ENCODE data around the gene NCAPD2. TPM values are rescaled to one million over a fixed set of nuclear protein-coding genes. Genes with fewer than 3 reads are reported as not detected.

NCAPD2 gene
- total RNA-seq, 3 donors from 2014 or later, result 21.6 to 66.7 (median 53.9) TPM

GRCh38 chr12:6574576-6575295, 80.8 kb downstream of the NCAPD2 start:
- no peaks in the 10 kb centered on the region for H3K27me3 ChIP-seq
- no peak overlapping the region for H3K27ac ChIP-seq
- intact Hi-C loops (cut with DNase I; ENCODE audit: low total_unique reads), result no loop called here
- no peaks in the 10 kb centered on the region for H3K4me1 ChIP-seq
- no peak for DNase-seq (ENCODE audit: low spot score in 2 of 2)
- H3K9me3 ChIP-seq, result no peaks in the 10 kb centered on the region
- peaks cover 14% of the 10 kb centered on the region for H3K36me3 ChIP-seq
- TF ChIP-seq POLR2AphosphoS5 (IDR thresholded peaks at IDR 0.05) (no peak), CTCF (IDR thresholded peaks at IDR 0.05) (no peak), POLR2A (IDR thresholded peaks at IDR 0.05) (no peak)
- no peak overlapping the region for H3K4me3 ChIP-seq

GRCh38 chr12:6575648-6576047, 81.7 kb downstream of the NCAPD2 start:
- Histone ChIP-seq H3K27ac (no peak overlapping the region), H3K36me3 (peaks cover 14% of the 10 kb centered on the region), H3K9me3 (no peaks in the 10 kb centered on the region), H3K4me3 (no peak overlapping the region), H3K4me1 (no peaks in the 10 kb centered on the region), H3K27me3 (no peaks in the 10 kb centered on the region)
- TF ChIP-seq POLR2AphosphoS5 (IDR thresholded peaks at IDR 0.05) (no peak), POLR2A (IDR thresholded peaks at IDR 0.05) (no peak), CTCF (IDR thresholded peaks at IDR 0.05) (no peak)
- DNase-seq (ENCODE audit: low spot score in 2 of 2), result no peak
- intact Hi-C loops (cut with DNase I; ENCODE audit: low total_unique reads), result no loop called here

Other genes starting within 250 kb of the NCAPD2 start
- gene PLEKHG6, start 183.4 kb upstream of the NCAPD2 start, total RNA-seq, result 10 to 100 TPM; 11.9 to 43.6 (median 42.4) TPM
- gene TNFRSF1A, start 152.0 kb upstream of the NCAPD2 start, total RNA-seq, result 100 to 1,000 TPM; 232 to 256 (median 238) TPM
- gene SCNN1A, start 118.5 kb upstream of the NCAPD2 start, total RNA-seq, result 100 to 1,000 TPM in 1 of 3 donors, 10 to 100 TPM in 1, 1 to 10 TPM in 1; 1.3 to 175 (median 93.7) TPM
- 100 to 1,000 TPM in 2 of 3 donors, 10 to 100 TPM in 1; 90.1 to 115 (median 108) TPM for gene LTBR, start 109.9 kb upstream of the NCAPD2 start, total RNA-seq
- gene CD27, start 49.1 kb upstream of the NCAPD2 start, total RNA-seq, result 1 to 10 TPM in 2 of 3 donors, under 1 TPM in 1; 0.64 to 4.3 (median 2.6) TPM
- gene TAPBPL, start 42.1 kb upstream of the NCAPD2 start, total RNA-seq, result 10 to 100 TPM; 16.5 to 24.6 (median 22.9) TPM
- gene VAMP1, start 23.4 kb upstream of the NCAPD2 start, total RNA-seq, result 10 to 100 TPM in 2 of 3 donors, 1 to 10 TPM in 1; 8.2 to 12.5 (median 11.1) TPM
- 10 to 100 TPM; 58.5 to 72.1 (median 62.4) TPM for gene MRPL51, start 840 bp upstream of the NCAPD2 start, total RNA-seq
- 1,000 to 10,000 TPM; 1,134 to 1,818 (median 1,628) TPM for gene GAPDH, start 40.4 kb downstream of the NCAPD2 start, total RNA-seq
- gene IFFO1, start 61.9 kb downstream of the NCAPD2 start, total RNA-seq, result 10 to 100 TPM in 2 of 3 donors, 1 to 10 TPM in 1; 7.2 to 22.4 (median 15.7) TPM
- 10 to 100 TPM; 30.6 to 37.6 (median 31.5) TPM for gene NOP2, start 74.2 kb downstream of the NCAPD2 start, total RNA-seq
- 100 to 1,000 TPM; 162 to 227 (median 203) TPM for gene CHD4, start 113.3 kb downstream of the NCAPD2 start, total RNA-seq
- 1 to 10 TPM in 2 of 3 donors, under 1 TPM in 1; 0.98 to 1.8 (median 1.8) TPM for gene LPAR5, start 141.9 kb downstream of the NCAPD2 start, total RNA-seq
- 1 to 10 TPM in 1 of 3 donors, under 1 TPM in 2; 0.59 to 2.4 (median 0.66) TPM for gene ACRBP, start 153.3 kb downstream of the NCAPD2 start, total RNA-seq
- gene ING4, start 169.0 kb downstream of the NCAPD2 start, total RNA-seq, result 10 to 100 TPM; 51.1 to 74.2 (median 56.3) TPM
- gene ZNF384, start 195.3 kb downstream of the NCAPD2 start, total RNA-seq, result 10 to 100 TPM; 34.4 to 57.0 (median 49.5) TPM
- under 1 TPM in 2 of 3 donors, not detected in 1; 0.29 to 0.33 TPM for gene PIANP, start 206.7 kb downstream of the NCAPD2 start, total RNA-seq
- gene COPS7A, start 229.9 kb downstream of the NCAPD2 start, total RNA-seq, result 10 to 100 TPM; 52.1 to 72.2 (median 59.9) TPM